GM12891 (cell line): Measurements from ENCODE around the gene BICC1.

Source experiments
- DNase-seq: peaks from one replicate; pipeline ENCODE4 v3.0.0; 2011; ENCODE audit warnings: low spot score; ENCODE audit not compliant: insufficient read length
- FAIRE-seq: peaks from 2 replicates; lab custom pipeline; 2011; peaks lifted over from hg19 to GRCh38; lab: Jason Lieb, UNC
- PAX5 ChIP-seq: IDR thresholded peaks from 2 replicates; pipeline ENCODE4 v1.6.1; 2011; ENCODE audit warnings: low read length, moderate library complexity, mild to moderate bottlenecking; ENCODE audit not compliant: insufficient read depth, severe bottlenecking
- POLR2A ChIP-seq: IDR thresholded peaks from 2 replicates; pipeline ENCODE4 v1.6.1; 2011; ENCODE audit warnings: low read depth, low read length, control low read depth
- POLR2AphosphoS5 ChIP-seq: IDR thresholded peaks from 2 replicates; pipeline ENCODE4 v1.6.1; 2011; ENCODE audit warnings: low read depth, low read length, control low read depth
- POU2F2 ChIP-seq: IDR thresholded peaks from 2 replicates; pipeline ENCODE4 v1.6.1; 2011; ENCODE audit warnings: low read depth, mild to moderate bottlenecking, control low read depth, low read length, moderate library complexity
- SPI1 ChIP-seq: IDR thresholded peaks from 2 replicates; pipeline ENCODE4 v1.6.1; 2011; ENCODE audit warnings: low read depth, low read length, control low read depth
- TAF1 ChIP-seq: IDR thresholded peaks from 2 replicates; pipeline ENCODE4 v1.6.1; 2011; ENCODE audit warnings: low read depth, low read length, control low read depth

The BICC1 gene

DNA sequence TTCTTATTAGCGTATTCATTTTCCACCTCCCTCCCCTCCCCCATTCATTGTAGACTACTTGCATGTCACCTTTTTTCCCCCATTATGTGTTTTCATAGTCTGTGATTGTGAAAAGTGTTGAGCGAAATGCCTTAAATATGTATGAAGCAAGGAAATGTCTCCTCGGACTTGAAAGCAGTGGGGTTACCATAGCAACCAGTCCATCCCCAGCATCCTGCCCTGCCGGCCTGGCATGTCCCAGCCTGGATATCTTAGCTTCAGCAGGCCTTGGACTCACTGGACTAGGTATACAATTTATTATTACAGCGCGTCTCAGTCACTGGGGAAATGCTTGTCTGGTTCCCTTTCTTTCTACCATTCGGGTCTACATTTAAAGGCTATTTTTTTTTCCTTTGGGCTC lies 283.6 kb downstream of the BICC1 start:
- TF ChIP-seq TAF1 (no peak), POU2F2 (no peak), POLR2AphosphoS5 (no peak), PAX5 (no peak), SPI1 (no peak), POLR2A (no peak)
- FAIRE-seq (no peak), DNase-seq (no peak)

DNA sequence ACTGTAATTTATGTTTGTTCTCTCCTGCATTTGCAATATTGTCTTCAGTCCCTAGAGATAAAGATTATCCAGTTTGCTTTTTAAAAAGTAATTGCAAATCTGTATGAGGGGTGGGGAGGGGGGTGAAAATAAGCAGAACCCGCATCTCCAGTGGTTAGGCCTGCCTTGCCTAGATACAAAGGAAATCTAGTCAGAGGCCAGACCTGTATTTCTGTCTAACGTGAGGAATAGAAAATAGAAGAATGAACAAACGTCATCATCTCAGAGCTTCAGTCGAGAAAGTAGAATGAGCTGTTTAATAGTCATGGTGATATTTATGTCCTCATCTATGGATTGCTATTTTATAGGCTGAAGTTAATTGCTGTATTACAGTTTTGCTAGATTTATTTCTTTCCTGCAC lies 284.2 kb downstream of the BICC1 start:
- no peak for TF ChIP-seq POU2F2
- FAIRE-seq: no peak
- no peak for DNase-seq

DNA sequence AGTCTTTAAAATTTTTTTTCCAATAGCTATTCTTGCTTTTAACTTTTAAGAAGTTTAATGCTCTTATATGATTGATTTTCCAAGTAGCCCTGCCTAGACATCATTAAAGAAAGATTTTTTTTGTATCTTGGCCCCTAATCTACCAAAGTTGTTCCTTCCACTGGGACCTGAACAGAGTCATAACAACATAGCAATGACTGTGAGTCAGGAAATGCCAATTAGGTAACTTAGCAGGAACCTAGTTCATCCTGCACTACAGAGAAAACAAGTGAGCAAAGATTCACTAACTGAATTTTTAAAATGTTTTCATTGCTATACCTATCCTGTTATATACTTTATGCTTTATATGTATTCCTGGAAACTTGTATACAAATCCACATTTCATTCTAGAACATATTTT lies 284.7 kb downstream of the BICC1 start:
- no peak for FAIRE-seq
- no peak for DNase-seq
- TF ChIP-seq POLR2A: no peak
- TF ChIP-seq POLR2AphosphoS5: no peak
- TF ChIP-seq POU2F2: no peak
- TF ChIP-seq SPI1: no peak
- no peak for TF ChIP-seq TAF1
- no peak for TF ChIP-seq PAX5

DNA sequence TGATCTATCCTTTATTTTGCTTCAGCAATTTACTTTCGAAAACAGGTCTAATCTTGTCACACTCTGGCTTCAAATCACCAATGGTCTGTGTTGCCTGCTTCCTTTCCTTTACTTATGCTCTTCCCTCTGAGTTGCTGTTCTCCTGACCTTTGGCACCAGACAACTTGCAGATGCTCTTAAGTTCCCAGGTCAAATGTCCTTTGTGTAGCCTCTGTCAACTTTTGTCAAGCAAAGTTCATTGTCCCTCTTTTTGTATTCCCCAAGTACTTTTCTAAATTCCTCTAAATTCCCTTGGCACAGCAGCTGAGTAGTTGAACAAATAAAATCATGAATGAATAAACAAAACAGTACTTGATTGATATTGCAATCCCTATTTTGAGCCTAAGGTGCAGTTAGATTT lies 289.4 kb downstream of the BICC1 start:
- TF ChIP-seq POLR2A: no peak
- TF ChIP-seq TAF1: no peak
- no peak for TF ChIP-seq POU2F2
- no peak for TF ChIP-seq POLR2AphosphoS5
- TF ChIP-seq SPI1: no peak
- TF ChIP-seq PAX5: no peak
- no peak for DNase-seq
- FAIRE-seq: no peak

DNA sequence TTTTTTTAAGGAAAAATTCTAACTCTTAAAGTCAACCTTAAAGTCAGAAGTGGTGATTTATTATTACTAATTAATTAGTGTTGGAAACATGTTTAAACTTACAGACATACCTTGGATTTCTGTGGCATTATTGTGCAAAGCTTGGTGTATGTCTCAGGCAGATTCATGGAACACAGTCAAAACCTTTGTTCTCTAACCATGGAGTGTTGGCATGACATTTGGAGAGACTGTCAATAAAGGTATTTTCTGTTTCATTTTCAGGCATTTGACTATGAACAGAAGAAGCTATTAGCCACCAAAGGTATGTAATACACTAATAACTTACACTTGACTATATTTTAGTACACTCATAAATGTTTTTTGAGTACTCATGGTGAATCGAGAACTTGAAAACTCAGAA lies 293.7 kb downstream of the BICC1 start:
- no peak for DNase-seq
- TF ChIP-seq POLR2AphosphoS5 (no peak), POU2F2 (no peak), TAF1 (no peak), PAX5 (no peak), POLR2A (no peak), SPI1 (no peak)
- no peak for FAIRE-seq

DNA sequence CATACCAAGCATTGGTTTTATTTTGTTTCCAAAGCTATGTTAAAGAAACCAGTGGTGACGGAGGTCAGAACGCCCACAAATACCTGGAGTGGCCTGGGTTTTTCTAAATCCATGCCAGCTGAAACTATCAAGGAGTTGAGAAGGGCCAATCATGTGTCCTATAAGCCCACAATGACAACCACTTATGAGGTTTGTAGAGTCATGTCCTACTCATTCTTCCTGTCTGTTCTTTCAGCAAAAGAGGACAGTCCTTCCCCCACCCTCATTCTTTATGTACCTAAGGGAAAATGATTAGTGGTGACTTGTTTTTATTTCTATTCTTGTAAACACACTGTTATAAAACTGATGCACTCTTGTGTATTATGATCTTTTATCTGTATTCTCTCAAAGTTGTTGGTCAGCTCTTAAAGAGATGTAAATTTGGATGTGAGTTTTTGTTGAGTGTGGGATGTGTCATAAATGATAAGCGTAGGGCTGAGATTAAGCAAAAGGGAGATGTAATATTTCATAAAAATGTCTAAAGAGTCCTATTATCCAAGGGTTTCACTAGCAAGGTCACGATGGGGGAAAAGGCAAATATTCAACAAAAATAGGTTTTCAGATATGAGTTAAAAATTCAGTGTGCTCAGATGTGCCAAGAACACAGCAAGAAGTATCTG lies 294.4 kb downstream of the BICC1 start:
- TF ChIP-seq POU2F2: no peak
- no peak for TF ChIP-seq POLR2A
- TF ChIP-seq PAX5: no peak
- TF ChIP-seq POLR2AphosphoS5: no peak
- no peak for TF ChIP-seq TAF1
- no peak for TF ChIP-seq SPI1
- FAIRE-seq (no peak), DNase-seq (no peak)

DNA sequence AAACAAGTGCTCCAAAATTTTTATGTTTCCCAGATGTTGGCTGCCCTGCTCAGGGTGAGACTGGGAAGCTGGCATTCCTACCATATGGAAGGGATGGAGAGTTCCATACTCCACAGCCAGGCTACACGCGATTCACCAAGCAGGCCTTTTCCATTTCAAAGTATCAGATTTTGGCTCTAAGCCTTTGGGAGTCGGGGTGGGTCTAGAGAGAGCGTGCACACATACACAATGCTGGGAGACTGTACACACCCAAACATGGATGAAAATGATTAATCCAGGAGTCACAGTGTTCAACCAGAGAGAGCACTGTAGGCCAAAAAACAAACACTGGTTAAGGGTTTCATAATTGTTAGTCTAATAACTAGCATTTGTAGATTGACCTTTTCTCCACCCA lies 295.0 kb downstream of the BICC1 start:
- TF ChIP-seq POU2F2: no peak
- no peak for TF ChIP-seq POLR2A
- TF ChIP-seq SPI1: no peak
- no peak for TF ChIP-seq POLR2AphosphoS5
- FAIRE-seq (no peak), DNase-seq (no peak)

DNA sequence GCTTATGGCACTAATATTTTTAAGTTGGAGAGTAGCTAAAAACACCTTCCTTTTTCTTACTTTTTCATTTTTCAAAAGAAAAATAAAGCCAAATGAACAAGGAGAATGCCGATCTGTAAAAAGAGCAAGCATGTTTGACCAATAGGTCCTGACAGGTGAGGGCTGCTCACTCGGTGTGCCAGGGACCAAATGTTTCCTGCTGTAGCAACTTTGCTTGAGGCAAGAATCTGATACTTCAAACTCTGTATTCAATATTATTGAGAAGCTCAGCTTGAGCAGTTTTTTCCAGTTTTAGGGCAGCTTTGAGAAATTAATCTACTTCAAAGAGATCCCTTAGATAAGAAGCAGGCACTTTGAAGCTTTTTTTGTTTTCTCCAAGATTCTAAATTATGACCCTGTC lies 298.1 kb downstream of the BICC1 start:
- TF ChIP-seq POLR2AphosphoS5 (no peak), POLR2A (no peak), TAF1 (no peak), POU2F2 (no peak), PAX5 (no peak), SPI1 (no peak)
- FAIRE-seq (no peak), DNase-seq (no peak)

DNA sequence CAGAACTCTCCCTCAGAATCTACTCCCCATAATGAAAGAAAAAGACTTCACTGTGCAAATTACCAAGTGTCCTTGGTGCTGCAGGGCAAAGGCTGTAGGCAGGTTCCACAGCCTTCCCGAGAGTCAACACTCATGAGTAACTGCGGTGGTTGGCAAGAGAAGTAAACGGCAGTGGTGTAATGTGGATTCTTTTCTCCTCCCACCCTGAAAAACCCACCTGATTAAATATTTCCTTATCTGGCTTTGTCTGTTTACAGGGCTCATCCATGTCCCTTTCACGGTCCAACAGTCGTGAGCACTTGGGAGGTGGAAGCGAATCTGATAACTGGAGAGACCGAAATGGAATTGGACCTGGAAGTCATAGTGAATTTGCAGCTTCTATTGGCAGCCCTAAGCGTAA lies 300.9 kb downstream of the BICC1 start:
- DNase-seq (no peak), FAIRE-seq (no peak)

DNA sequence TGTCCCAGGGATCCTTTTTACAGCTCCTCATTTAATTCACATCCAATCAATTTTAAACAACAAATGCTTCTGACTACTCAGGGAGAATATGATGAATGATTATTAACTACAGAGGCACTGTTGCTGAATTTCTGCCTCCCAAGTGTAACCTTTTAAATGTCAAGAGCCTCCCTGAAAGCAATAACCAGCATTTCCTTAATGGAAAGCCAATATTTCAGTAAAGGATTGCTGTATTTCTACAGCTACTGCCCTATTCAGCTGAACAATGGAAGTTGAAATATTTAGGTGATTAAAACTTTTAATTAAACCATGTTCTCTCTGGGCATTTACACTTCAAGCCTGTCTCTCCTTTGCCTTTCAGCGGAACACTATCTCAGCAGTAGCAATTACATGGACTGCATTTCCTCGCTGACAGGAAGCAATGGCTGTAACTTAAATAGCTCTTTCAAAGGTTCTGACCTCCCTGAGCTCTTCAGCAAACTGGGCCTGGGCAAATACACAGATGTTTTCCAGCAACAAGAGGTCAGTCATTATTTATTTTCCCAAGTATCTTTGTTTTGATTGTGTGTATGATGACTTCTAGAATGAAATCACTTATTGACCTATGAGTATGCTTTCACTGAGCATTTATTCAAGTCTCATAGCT lies 304.7 kb downstream of the BICC1 start:
- no peak for DNase-seq
- FAIRE-seq: no peak

More for the DNA sequence above, 300.9 kb downstream of the BICC1 start:
- TF ChIP-seq SPI1 (no peak), POU2F2 (no peak), POLR2AphosphoS5 (no peak), PAX5 (no peak), POLR2A (no peak), TAF1 (no peak)

More for the DNA sequence above, 304.7 kb downstream of the BICC1 start:
- TF ChIP-seq SPI1 (no peak), POLR2AphosphoS5 (no peak), PAX5 (no peak), POU2F2 (no peak), TAF1 (no peak), POLR2A (no peak)
